Peyer's patch (tissue), 4 donors: ENCODE measurements around the gene BAHCC1.

Experiments
- POLR2A ChIP-seq, 2 donors: fragments of 450-650 bp; IDR thresholded peaks; one replicate each; pipeline ENCODE4 v1.5.1; 2017; ENCODE audit warnings: antibody characterized with exemption in 2 of 2, mild to moderate bottlenecking in 2 of 2, moderate library complexity in 2 of 2
- TF ChIP-seq, protein P1 (sequence below), 6 experiments: fragments of 450-650 bp in 4 of 6; fragments of 200-600 bp in 2 of 6; sonication (generic) in 1 of 6; IDR thresholded peaks; one replicate each; pipeline ENCODE4 v1.5.1; 2017 to 2019; ENCODE audit warnings: antibody characterized with exemption in 6 of 6, mild to moderate bottlenecking in 3 of 6, moderate library complexity in 1 of 6

GRCh38 chr17:81381632-81382577, 13.4 kb upstream of the BAHCC1 start:
- TF ChIP-seq, protein P1, sequence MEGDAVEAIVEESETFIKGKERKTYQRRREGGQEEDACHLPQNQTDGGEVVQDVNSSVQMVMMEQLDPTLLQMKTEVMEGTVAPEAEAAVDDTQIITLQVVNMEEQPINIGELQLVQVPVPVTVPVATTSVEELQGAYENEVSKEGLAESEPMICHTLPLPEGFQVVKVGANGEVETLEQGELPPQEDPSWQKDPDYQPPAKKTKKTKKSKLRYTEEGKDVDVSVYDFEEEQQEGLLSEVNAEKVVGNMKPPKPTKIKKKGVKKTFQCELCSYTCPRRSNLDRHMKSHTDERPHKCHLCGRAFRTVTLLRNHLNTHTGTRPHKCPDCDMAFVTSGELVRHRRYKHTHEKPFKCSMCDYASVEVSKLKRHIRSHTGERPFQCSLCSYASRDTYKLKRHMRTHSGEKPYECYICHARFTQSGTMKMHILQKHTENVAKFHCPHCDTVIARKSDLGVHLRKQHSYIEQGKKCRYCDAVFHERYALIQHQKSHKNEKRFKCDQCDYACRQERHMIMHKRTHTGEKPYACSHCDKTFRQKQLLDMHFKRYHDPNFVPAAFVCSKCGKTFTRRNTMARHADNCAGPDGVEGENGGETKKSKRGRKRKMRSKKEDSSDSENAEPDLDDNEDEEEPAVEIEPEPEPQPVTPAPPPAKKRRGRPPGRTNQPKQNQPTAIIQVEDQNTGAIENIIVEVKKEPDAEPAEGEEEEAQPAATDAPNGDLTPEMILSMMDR (IDR thresholded peaks at IDR 0.05), result no peak
- TF ChIP-seq POLR2A (IDR thresholded peaks at IDR 0.05), result no peak
